PC-3 (cell line): ENCODE measurements around the gene S1PR2. TPM values are rescaled to one million over a fixed set of nuclear protein-coding genes. Genes with fewer than 3 reads are reported as not detected.
A peak's percentile ranks its signal among the peaks of the same experiment; 100 is the strongest.
"Not testable (repeated sequence)": the region's sequence is repeated elsewhere in the genome, so short reads cannot be mapped to it uniquely, and the experiment has no call there.

Source experiments
- ATAC-seq: fragments of 200-7000 bp; cut with Tn5 transposase; 2 replicates; pipeline ENCODE4 v1.9.1; 2020; ENCODE audit warnings: mild to moderate bottlenecking, moderate library complexity
- BruUV-seq: library from RNA; stranded (reverse); fragments of 400-500 nt; replicated peaks from 2 replicates; lab custom pipeline; 2021; lab: Mats Ljungman, UMichigan
- CTCF ChIA-PET: fragments of 300-600 bp; sonication (Branson Sonifier 250); formaldehyde crosslinking; loops from one replicate; lab custom pipeline; 2022; ENCODE audit warnings: antibody characterized with exemption; lab: Charles Lee
- POLR2A ChIA-PET: fragments of 300-600 bp; sonication (Branson Sonifier 250); formaldehyde crosslinking; loops from one replicate; lab custom pipeline; 2022; ENCODE audit warnings: antibody characterized with exemption; ENCODE audit not compliant: unreplicated experiment; lab: Charles Lee
- DNase-seq: peaks from one replicate; pipeline ENCODE4 v3.0.0-alpha.2; 2015
- H2AFZ ChIP-seq: fragments of 300-600 bp; sonication (generic); 2 replicates; pipeline ENCODE4 v1.6.0; 2016; ENCODE audit warnings: antibody characterized with exemption, low read length
- H3F3A ChIP-seq: fragments of 300-600 bp; sonication (generic); one replicate; pipeline ENCODE4 v1.6.0; 2017; ENCODE audit warnings: antibody characterized with exemption, low read length, control low read depth, mild to moderate bottlenecking; ENCODE audit not compliant: unreplicated experiment
- H3K27ac ChIP-seq: fragments of 300-600 bp; sonication (generic); 2 replicates; pipeline ENCODE4 v1.5.1; 2016; ENCODE audit warnings: mild to moderate bottlenecking, low read length
- H3K27me3 ChIP-seq: fragments of 300-600 bp; sonication (generic); 2 replicates; pipeline ENCODE4 v1.6.1; 2016; ENCODE audit warnings: low read length, mixed read lengths
- H3K36me3 ChIP-seq: fragments of 300-600 bp; sonication (generic); 2 replicates; pipeline ENCODE4 v1.6.1; 2016; ENCODE audit warnings: low read depth, mixed run types, low read length, mixed read lengths
- H3K4me1 ChIP-seq: fragments of 300-600 bp; sonication (generic); 2 replicates; pipeline ENCODE4 v1.5.1; 2016; ENCODE audit warnings: low read length; ENCODE audit not compliant: insufficient read depth
- H3K4me2 ChIP-seq: fragments of 300-600 bp; sonication (generic); 2 replicates; pipeline ENCODE4 v1.6.0; 2016; ENCODE audit warnings: low read length
- H3K4me3 ChIP-seq: fragments of 300-600 bp; sonication (generic); 2 replicates; pipeline ENCODE4 v1.5.1; 2016; ENCODE audit warnings: mild to moderate bottlenecking, low read length, mixed read lengths
- H3K79me2 ChIP-seq: fragments of 300-600 bp; sonication (generic); 2 replicates; pipeline ENCODE4 v1.6.1; 2017; ENCODE audit warnings: low read length, mixed read lengths
- H3K9ac ChIP-seq: fragments of 300-600 bp; sonication (generic); 2 replicates; pipeline ENCODE4 v1.6.0; 2016; ENCODE audit warnings: mild to moderate bottlenecking, low read length
- H3K9me2 ChIP-seq: fragments of 300-600 bp; sonication (generic); replicated peaks from 2 replicates; pipeline ENCODE4 v1.6.1; 2016; ENCODE audit warnings: mixed run types, low read length, mixed read lengths
- H3K9me3 ChIP-seq: fragments of 300-600 bp; sonication (generic); 2 replicates; pipeline ENCODE4 v1.6.1; 2016; ENCODE audit warnings: low read length, mixed read lengths
- H4K20me1 ChIP-seq: fragments of 300-600 bp; sonication (generic); 2 replicates; pipeline ENCODE4 v1.6.1; 2016; ENCODE audit warnings: low read length, mixed read lengths
- CTCF ChIP-seq: fragments of 300-600 bp; sonication (generic); conservative IDR thresholded peaks from 2 replicates; pipeline ENCODE4 v1.5.1; 2017; ENCODE audit warnings: antibody characterized with exemption, low read depth, mild to moderate bottlenecking, low read length
- EZH2 ChIP-seq: fragments of 300-600 bp; sonication (generic); IDR thresholded peaks from one replicate; pipeline ENCODE4 v1.6.1; 2017; ENCODE audit warnings: antibody characterized with exemption, mild to moderate bottlenecking, low read length; ENCODE audit not compliant: unreplicated experiment
- EZH2phosphoT487 ChIP-seq: fragments of 300-600 bp; sonication (generic); IDR thresholded peaks from 2 replicates; pipeline ENCODE4 v1.6.1; 2018; ENCODE audit warnings: mild to moderate bottlenecking, antibody characterized with exemption, low read length, borderline replicate concordance
- intact Hi-C: fragments of 100-400 bp; cut with micrococcal nuclease; formaldehyde crosslinking; loops from 2 replicates; pipeline ENCODE4 v1.9.0; 2023
- total RNA-seq: library from RNA; depleted of rRNA; stranded (reverse); fragments of >200 nt; gene quantifications from 2 replicates; pipeline ENCODE4 v1.2.3, GENCODE V29; 2014

Gene S1PR2
- total RNA-seq, 1 experiment from 2014 or later = 4.1 TPM

GRCh38 chr19:10182076-10182475, 49.1 kb downstream of the S1PR2 start:
- POLR2A ChIA-PET = no interaction called here
- CTCF ChIA-PET = no interaction called here
- H3F3A ChIP-seq = no peaks in the 10 kb centered on the region

GRCh38 chr19:10180459-10180858, 50.7 kb downstream of the S1PR2 start:
- Histone ChIP-seq H3K36me3 (peaks cover 49% of the 10 kb centered on the region), H2AFZ (no peak overlapping the region), H3K27me3 (no peaks in the 10 kb centered on the region), H3K27ac (no peak overlapping the region), H3F3A (no peaks in the 10 kb centered on the region), H3K9me3 (no peaks in the 10 kb centered on the region), H3K79me2 (peaks cover 41% of the 10 kb centered on the region), H3K4me3 (no peak overlapping the region), H3K4me2 (no peak overlapping the region), H4K20me1 (peaks cover 16% of the 10 kb centered on the region), H3K9me2 (no peaks in the 10 kb centered on the region), H3K4me1 (peaks cover 4% of the 10 kb centered on the region), H3K9ac (no peak overlapping the region)
- ATAC-seq (no peak), DNase-seq (no peak)
- ChIA-PET CTCF (no interaction called here), POLR2A (no interaction called here)
- no peak for TF ChIP-seq CTCF
- no peak for TF ChIP-seq EZH2
- no peak for TF ChIP-seq EZH2phosphoT487
- intact Hi-C loops = no loop called here
- no TSS peak for BruUV-seq

More at GRCh38 chr19:10182076-10182475, 49.1 kb downstream of the S1PR2 start:
- Histone ChIP-seq H2AFZ (no peak overlapping the region), H4K20me1 (peaks cover 20% of the 10 kb centered on the region), H3K4me3 (no peak overlapping the region), H3K9me2 (no peaks in the 10 kb centered on the region), H3K27ac (no peak overlapping the region), H3K9me3 (no peaks in the 10 kb centered on the region), H3K79me2 (peaks cover 58% of the 10 kb centered on the region), H3K9ac (no peak overlapping the region), H3K4me1 (peaks cover 4% of the 10 kb centered on the region), H3K4me2 (no peak overlapping the region), H3K27me3 (no peaks in the 10 kb centered on the region), H3K36me3 (peaks cover 44% of the 10 kb centered on the region)
- DNase-seq = no peak
- TF ChIP-seq EZH2phosphoT487 = no peak
- no TSS peak for BruUV-seq
- no peak for ATAC-seq
- intact Hi-C loops = no loop called here

- H3K9me3 ChIP-seq, H3K27ac ChIP-seq, H3K4me2 ChIP-seq, H2AFZ ChIP-seq, POLR2A ChIA-PET, H3K4me1 ChIP-seq, H3K9me2 ChIP-seq, CTCF ChIA-PET, H3K4me3 ChIP-seq, intact Hi-C loops, BruUV-seq, H3F3A ChIP-seq, H3K9ac ChIP-seq, DNase-seq, H3K27me3 ChIP-seq, ATAC-seq: not testable (repeated sequence)
- H4K20me1 ChIP-seq = peaks cover 16% of the 10 kb centered on the region
- H3K36me3 ChIP-seq = peaks cover 53% of the 10 kb centered on the region
- peaks cover 38% of the 10 kb centered on the region for H3K79me2 ChIP-seq
Observed at GRCh38 chr19:10180024-10180423, 51.1 kb downstream of the S1PR2 start.

GRCh38 chr19:10173527-10173926, 57.6 kb downstream of the S1PR2 start:
- no peaks in the 10 kb centered on the region for H3F3A ChIP-seq
- ATAC-seq (peak; percentile 31; the same call in 1 of the 2 replicates), DNase-seq (peak; percentile 57)
- H3K9ac ChIP-seq = no peak overlapping the region
- no peak overlapping the region for H2AFZ ChIP-seq
- H3K4me1 ChIP-seq = peaks cover 12% of the 10 kb centered on the region
- no peaks in the 10 kb centered on the region for H3K9me2 ChIP-seq
- H4K20me1 ChIP-seq = no peaks in the 10 kb centered on the region
- no peaks in the 10 kb centered on the region for H3K27me3 ChIP-seq
- H3K4me2 ChIP-seq = no peak overlapping the region
- POLR2A ChIA-PET = no interaction called here
- 0 out of 2 replicates have a peak, but pooled peaks cover 3% of the 10 kb centered on the region for H3K79me2 ChIP-seq
- TF ChIP-seq CTCF = no peak
- no peak for TF ChIP-seq EZH2phosphoT487
- no peak for TF ChIP-seq EZH2
- no peaks in the 10 kb centered on the region for H3K9me3 ChIP-seq
- BruUV-seq = no TSS peak
- CTCF ChIA-PET = no interaction called here
- intact Hi-C loops = no loop called here
- no peak overlapping the region for H3K4me3 ChIP-seq
- H3K36me3 ChIP-seq = peaks cover 56% of the 10 kb centered on the region
- H3K27ac ChIP-seq = peak overlapping the region; percentile 12; the same call in 1 of the 2 replicates
